Measurements from ENCODE around the gene HS2ST1. TPM values are rescaled to one million over a fixed set of nuclear protein-coding genes. Genes with fewer than 3 reads are reported as not detected.

HS2ST1 gene
- total and polyA plus RNA-seq, 2 donors (not counting 3 experiments of a cell fraction or from before 2014, with no cell fraction given), result 5.5 to 31.2 TPM

DNA sequence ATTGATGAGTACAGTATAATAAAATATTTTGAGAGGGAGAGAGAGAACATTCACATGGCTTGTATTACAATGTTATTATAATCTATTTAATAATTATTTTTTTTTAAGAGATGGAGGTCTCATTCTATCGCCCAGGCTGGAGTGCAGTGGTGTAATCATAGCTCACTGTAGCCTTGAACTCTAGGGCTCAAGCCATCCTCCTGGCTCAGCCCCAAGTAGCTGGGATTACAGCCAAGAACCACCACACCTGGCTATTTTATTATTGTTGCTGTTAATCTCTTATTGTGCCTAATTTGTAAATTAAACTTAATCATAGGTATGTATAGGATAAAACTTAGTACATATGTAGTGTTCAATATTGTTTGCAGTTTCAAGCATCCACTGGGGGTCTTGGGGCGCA, 57.8 kb downstream of the HS2ST1 start:
- dilution Hi-C loops (cut with MboI; ENCODE audit: extremely low pct_ligation_motif_present, low sequenced_read_pairs), result no loop called here
- FAIRE-seq (no peak), DNase-seq (ENCODE audit: low read depth, low spot score) (no peak)
- ChIA-PET CTCF (interaction anchor here (1.3 kb wide), 1 partner anchor 139 kb away, joined by 3 read pairs; no protein-coding TSS in a partner anchor), POLR2A (no interaction called here)
- intact Hi-C loops (cut with micrococcal nuclease), result no loop called here
- Histone ChIP-seq H3K9ac (replicated peaks; ENCODE audit: extremely low read depth, insufficient read depth, low read length) (no peak overlapping the region), H3K4me1 (ENCODE audit: control insufficient read depth, extremely low read depth, insufficient read depth, low read length) (no peaks in the 10 kb centered on the region), H3K4me3 (replicated peaks in 1 of 3; ENCODE audit: insufficient read depth in 1 of 3, low read depth in 1 of 3, low read length in 3 of 3) (no peak overlapping the region), H3K27ac (ENCODE audit: insufficient read depth, low read depth, low read length) (no peak overlapping the region), H3K9me1 (replicated peaks; ENCODE audit: control insufficient read depth, extremely low read depth, insufficient read depth, low read length) (peaks cover 2% of the 10 kb centered on the region), H3K79me2 (ENCODE audit: control insufficient read depth, insufficient read depth, low read length) (peaks cover 2% of the 10 kb centered on the region), H3K4me2 (ENCODE audit: insufficient read depth, low read length) (no peak overlapping the region), H2AFZ (ENCODE audit: low read depth, low read length) (no peak overlapping the region), H4K20me1 (replicated peaks; ENCODE audit: control insufficient read depth, extremely low read depth, insufficient read depth, low read length) (no peaks in the 10 kb centered on the region), H3K36me3 (ENCODE audit: control insufficient read depth in 2 of 2, extremely low read depth in 1 of 2, insufficient read depth in 2 of 2, low read length in 2 of 2) (no peaks in the 10 kb centered on the region), H3K27me3 (ENCODE audit: control insufficient read depth in 2 of 2, insufficient read depth in 2 of 2, low read length in 2 of 2) (no peaks in the 10 kb centered on the region), H3K9me3 (replicated peaks; ENCODE audit: control insufficient read depth, insufficient read depth, low read length) (no peaks in the 10 kb centered on the region)
- BruUV-seq (replicated peaks), result no TSS peak
- TF ChIP-seq EZH2 (IDR thresholded peaks at IDR 0.05; ENCODE audit: borderline replicate concordance, low read depth, low read length, severe bottlenecking), result no peak
- TF ChIP-seq, protein P1, sequence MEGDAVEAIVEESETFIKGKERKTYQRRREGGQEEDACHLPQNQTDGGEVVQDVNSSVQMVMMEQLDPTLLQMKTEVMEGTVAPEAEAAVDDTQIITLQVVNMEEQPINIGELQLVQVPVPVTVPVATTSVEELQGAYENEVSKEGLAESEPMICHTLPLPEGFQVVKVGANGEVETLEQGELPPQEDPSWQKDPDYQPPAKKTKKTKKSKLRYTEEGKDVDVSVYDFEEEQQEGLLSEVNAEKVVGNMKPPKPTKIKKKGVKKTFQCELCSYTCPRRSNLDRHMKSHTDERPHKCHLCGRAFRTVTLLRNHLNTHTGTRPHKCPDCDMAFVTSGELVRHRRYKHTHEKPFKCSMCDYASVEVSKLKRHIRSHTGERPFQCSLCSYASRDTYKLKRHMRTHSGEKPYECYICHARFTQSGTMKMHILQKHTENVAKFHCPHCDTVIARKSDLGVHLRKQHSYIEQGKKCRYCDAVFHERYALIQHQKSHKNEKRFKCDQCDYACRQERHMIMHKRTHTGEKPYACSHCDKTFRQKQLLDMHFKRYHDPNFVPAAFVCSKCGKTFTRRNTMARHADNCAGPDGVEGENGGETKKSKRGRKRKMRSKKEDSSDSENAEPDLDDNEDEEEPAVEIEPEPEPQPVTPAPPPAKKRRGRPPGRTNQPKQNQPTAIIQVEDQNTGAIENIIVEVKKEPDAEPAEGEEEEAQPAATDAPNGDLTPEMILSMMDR (IDR thresholded peaks at IDR 0.05; ENCODE audit: extremely low read depth in 1 of 2, insufficient read depth in 1 of 2, low read depth in 1 of 2, low read length in 2 of 2), result no peak
- TF ChIP-seq, protein P2, sequence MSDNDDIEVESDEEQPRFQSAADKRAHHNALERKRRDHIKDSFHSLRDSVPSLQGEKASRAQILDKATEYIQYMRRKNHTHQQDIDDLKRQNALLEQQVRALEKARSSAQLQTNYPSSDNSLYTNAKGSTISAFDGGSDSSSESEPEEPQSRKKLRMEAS (IDR thresholded peaks at IDR 0.05; ENCODE audit: insufficient read depth, insufficient read length), result no peak
- no peak for TF ChIP-seq MYC (IDR thresholded peaks at IDR 0.05; ENCODE audit: low read depth, low read length)
- TF ChIP-seq POLR2A (IDR thresholded peaks at IDR 0.05; ENCODE audit: low read depth, low read length), result no peak
- no peak for TF ChIP-seq POLR2AphosphoS5 (IDR thresholded peaks at IDR 0.05; ENCODE audit: insufficient read depth, low read depth, low read length)
- no peak for TF ChIP-seq JUN (IDR thresholded peaks at IDR 0.05; ENCODE audit: borderline replicate concordance, insufficient read depth, insufficient read length, low read depth)
- no peak for TF ChIP-seq GATA2 (IDR thresholded peaks at IDR 0.05; ENCODE audit: insufficient read depth, insufficient read length, low read depth, low read length)
- TF ChIP-seq FOS (IDR thresholded peaks at IDR 0.05; ENCODE audit: borderline replicate concordance, insufficient read depth, low read length), result no peak
